Esophagus muscularis mucosa (tissue), 4 donors: ENCODE data around the gene UBE2E2. TPM values are rescaled to one million over a fixed set of nuclear protein-coding genes. Genes with fewer than 3 reads are reported as not detected.
"Not testable (repeated sequence)": the region's sequence is repeated elsewhere in the genome, so short reads cannot be mapped to it uniquely, and the experiment has no call there.

Experiments used
- DNase-seq: peaks from one replicate; pipeline ENCODE4 v3.0.0-alpha.2; 2017; ENCODE audit errors: extremely low spot score
- H3K27ac ChIP-seq, 4 donors: fragments of 200-600 bp; sonication (generic); replicated peaks in 1 of 4; 1 replicate in 3 of 4; 2 replicates in 1 of 4; pipeline ENCODE4 v1.5.1; 2016 to 2019; ENCODE audit warnings: mild to moderate bottlenecking in 1 of 4
- H3K27me3 ChIP-seq, 4 donors: fragments of 200-600 bp; sonication (generic); one replicate each; pipeline versions ENCODE4 v1.5.1 to v1.6.0; 2016 to 2019
- H3K36me3 ChIP-seq, 4 donors: fragments of 200-600 bp; sonication (generic); one replicate each; pipeline ENCODE4 v1.5.1; 2016 to 2019
- H3K4me1 ChIP-seq, 4 donors: fragments of 200-600 bp; sonication (generic); one replicate each; pipeline ENCODE4 v1.5.1; 2016 to 2019
- H3K4me3 ChIP-seq, 4 donors: fragments of 200-600 bp; sonication (generic); 1 replicate in 2 of 4; 2 replicates in 2 of 4; pipeline ENCODE4 v1.5.1; 2016 to 2019; ENCODE audit warnings: mild to moderate bottlenecking in 4 of 4, moderate library complexity in 1 of 4
- H3K9me3 ChIP-seq, 4 donors: fragments of 200-600 bp; sonication (generic); 1 replicate in 3 of 4; 2 replicates in 1 of 4; pipeline ENCODE4 v1.5.1; 2016 to 2019
- EP300 ChIP-seq: sonication (generic); formaldehyde crosslinking; IDR thresholded peaks from one replicate; pipeline ENCODE4 v1.6.1; 2017; ENCODE audit warnings: antibody characterized with exemption
- POLR2A ChIP-seq: fragments of 450-650 bp; IDR thresholded peaks from one replicate; pipeline ENCODE4 v1.6.1; 2017; ENCODE audit warnings: antibody characterized with exemption, moderate library complexity, mild to moderate bottlenecking, low read depth
- POLR2AphosphoS5 ChIP-seq, 2 donors: sonication (generic); formaldehyde crosslinking; IDR thresholded peaks; one replicate each; pipeline ENCODE4 v1.6.1; 2017; ENCODE audit warnings: antibody characterized with exemption in 2 of 2
- WGBS: methylation state at CpG from one replicate; pipeline ENCODE4 v1.1.5; 2018; 5-methylcytosine and 5-hydroxymethylcytosine counted together
- intact Hi-C: fragments of 100-400 bp; cut with DNase I; formaldehyde crosslinking; loops from one replicate; pipeline ENCODE4 v1.15.1; 2023
- total RNA-seq, 4 donors: library from RNA; depleted of rRNA; stranded (reverse); fragments of >200 nt; gene quantifications; one replicate each; pipeline versions ENCODE4 v1.1.0 to v1.2.1, GENCODE V29; 2016
- TF ChIP-seq, protein P1 (sequence below), 3 experiments: fragments of 200-600 bp in 2 of 3; fragments of 450-650 bp in 1 of 3; sonication (generic) in 2 of 3; IDR thresholded peaks; one replicate each; pipeline ENCODE4 v1.5.1; 2017 to 2019; ENCODE audit warnings: antibody characterized with exemption in 3 of 3, mild to moderate bottlenecking in 2 of 3, moderate library complexity in 1 of 3

The UBE2E2 gene
- total RNA-seq, 4 donors from 2014 or later = 53.5 to 143 (median 90.3) TPM

DNA sequence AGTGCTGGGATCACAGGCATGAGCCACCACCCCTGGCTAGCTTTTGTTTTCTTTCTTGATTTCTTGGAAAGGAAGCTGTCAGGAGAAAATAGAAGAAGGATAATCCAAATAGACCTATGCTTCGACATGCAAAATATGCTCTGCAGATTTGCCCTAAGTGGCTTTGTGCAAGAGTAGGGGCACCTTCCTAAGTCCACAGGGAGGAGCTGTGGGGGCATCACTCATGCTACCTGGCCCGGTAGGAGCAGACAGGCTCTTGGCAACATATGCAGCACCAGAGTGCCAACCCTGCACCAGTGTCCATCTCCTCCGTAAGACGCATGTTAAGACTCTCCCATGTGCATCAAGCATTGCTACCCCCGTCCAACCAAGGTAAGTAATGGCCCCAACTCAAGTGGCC is 411.9 kb downstream of the UBE2E2 start:
- WGBS = 100% methylated on average over 4 of the region's 5 CpGs
- Histone ChIP-seq H3K9me3 (no peaks in the 10 kb centered on the region), H3K27me3 (no peaks in the 10 kb centered on the region), H3K36me3 (no peaks in the 10 kb centered on the region), H3K4me1 (peaks cover 4 to 14% (median 13%) of the 10 kb centered on the region in 4 donors), H3K27ac (no peak overlapping the region), H3K4me3 (no peak overlapping the region)
- TF ChIP-seq POLR2AphosphoS5 (IDR thresholded peaks at IDR 0.05) (no peak), EP300 (no peak), POLR2A (no peak)
- TF ChIP-seq, protein P1, sequence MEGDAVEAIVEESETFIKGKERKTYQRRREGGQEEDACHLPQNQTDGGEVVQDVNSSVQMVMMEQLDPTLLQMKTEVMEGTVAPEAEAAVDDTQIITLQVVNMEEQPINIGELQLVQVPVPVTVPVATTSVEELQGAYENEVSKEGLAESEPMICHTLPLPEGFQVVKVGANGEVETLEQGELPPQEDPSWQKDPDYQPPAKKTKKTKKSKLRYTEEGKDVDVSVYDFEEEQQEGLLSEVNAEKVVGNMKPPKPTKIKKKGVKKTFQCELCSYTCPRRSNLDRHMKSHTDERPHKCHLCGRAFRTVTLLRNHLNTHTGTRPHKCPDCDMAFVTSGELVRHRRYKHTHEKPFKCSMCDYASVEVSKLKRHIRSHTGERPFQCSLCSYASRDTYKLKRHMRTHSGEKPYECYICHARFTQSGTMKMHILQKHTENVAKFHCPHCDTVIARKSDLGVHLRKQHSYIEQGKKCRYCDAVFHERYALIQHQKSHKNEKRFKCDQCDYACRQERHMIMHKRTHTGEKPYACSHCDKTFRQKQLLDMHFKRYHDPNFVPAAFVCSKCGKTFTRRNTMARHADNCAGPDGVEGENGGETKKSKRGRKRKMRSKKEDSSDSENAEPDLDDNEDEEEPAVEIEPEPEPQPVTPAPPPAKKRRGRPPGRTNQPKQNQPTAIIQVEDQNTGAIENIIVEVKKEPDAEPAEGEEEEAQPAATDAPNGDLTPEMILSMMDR (IDR thresholded peaks at IDR 0.05) = no peak
- no peak for DNase-seq
- intact Hi-C loops = no loop called here

DNA sequence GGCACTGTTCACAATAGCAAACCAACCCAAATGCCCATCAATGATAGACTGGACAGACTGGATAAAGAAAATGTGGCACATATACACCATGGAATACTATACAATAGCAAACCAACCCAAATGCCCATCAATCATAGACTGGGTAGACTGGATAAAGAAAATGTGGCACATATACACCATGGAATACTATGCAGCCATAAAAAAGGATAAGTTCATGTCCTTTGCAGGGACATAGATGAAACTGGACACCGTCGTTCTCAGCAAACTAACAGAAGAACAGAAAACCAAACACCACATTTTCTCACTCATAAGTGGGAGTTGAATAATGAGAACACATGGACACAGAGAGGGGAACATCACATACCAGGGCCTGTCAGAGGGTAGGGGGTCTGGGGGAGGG is 415.3 kb downstream of the UBE2E2 start:
- H3K27me3 ChIP-seq, DNase-seq, intact Hi-C loops, H3K36me3 ChIP-seq, H3K9me3 ChIP-seq, H3K4me1 ChIP-seq, H3K4me3 ChIP-seq, H3K27ac ChIP-seq: not testable (repeated sequence)
- WGBS = 88% methylated on average over 2 of the region's 2 CpGs

DNA sequence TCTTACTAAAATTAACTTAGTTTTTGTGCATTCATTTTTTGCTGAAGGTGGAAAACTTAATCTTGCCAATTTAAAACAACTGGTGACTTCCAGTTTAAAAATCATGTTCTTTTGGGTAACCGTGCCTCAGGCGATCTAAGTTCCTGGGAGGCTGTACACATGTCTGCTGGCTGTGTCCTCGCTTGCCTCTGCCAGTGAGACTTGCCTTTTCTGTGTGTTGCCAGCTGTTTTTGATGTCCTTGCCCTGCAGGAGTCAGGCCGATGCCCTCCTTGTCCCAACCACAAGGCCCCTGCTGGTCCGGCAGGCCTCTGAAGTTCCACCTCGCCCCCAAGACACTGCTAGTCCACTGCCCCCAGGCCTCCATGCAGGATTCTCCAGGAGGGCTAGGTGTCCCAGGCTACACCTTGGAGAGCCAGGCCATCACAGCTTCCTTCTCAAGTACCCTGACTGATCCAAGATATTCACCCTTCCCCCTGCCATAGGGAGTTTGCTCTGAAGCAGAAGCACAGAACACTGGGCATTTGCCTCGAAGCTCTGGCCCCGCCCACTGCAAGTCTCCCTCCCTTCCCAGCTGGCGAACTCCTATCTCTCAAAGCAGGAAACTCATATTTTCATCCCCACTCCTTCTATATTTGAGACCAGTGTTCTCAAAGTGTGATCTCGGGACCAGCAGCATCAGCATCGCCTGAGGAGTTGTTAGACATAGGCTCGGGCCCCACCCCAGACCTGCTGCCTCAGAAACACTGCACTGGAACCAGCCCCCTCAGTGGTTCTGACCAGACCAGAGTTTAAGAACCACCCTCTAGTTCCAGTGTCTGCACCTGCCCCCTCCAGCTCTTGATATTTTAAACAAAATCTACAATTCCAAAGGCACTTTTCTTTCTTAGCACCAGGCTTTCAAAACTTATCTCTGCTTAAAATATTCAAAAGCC is 416.8 kb downstream of the UBE2E2 start:
- H3K27ac ChIP-seq = no peak overlapping the region
- no peak for DNase-seq
- no peaks in the 10 kb centered on the region for H3K36me3 ChIP-seq
- TF ChIP-seq, protein P1 (IDR thresholded peaks at IDR 0.05) = no peak
- H3K27me3 ChIP-seq = no peaks in the 10 kb centered on the region
- no peaks in the 10 kb centered on the region for H3K4me1 ChIP-seq
- WGBS = 92% methylated on average over 12 of the region's 12 CpGs
- intact Hi-C loops = no loop called here
- H3K9me3 ChIP-seq = peaks cover 0 to 16% (median 0%) of the 10 kb centered on the region in 4 donors
- H3K4me3 ChIP-seq = no peak overlapping the region

DNA sequence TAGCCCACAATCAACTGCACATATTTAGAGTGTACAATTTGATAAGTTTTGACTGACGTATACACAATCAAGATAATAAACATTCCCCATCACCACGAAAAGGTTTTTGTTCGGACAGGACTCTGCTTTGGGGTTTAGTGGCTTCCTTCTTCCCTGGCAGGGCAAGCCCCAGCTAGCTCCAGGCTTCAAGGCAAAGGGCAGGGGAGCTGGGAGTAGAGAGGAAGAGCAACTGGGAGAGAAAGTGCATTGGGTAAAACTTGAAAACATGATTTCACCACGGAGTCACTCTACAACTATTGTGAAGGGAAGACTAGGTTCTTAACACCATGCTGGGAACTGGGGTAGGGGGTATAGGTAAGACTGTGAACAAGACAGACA is 417.5 kb downstream of the UBE2E2 start:
- Histone ChIP-seq H3K36me3 (no peaks in the 10 kb centered on the region), H3K27ac (no peak overlapping the region), H3K9me3 (peaks cover 0 to 19% (median 1%) of the 10 kb centered on the region in 4 donors), H3K4me3 (no peak overlapping the region), H3K27me3 (no peaks in the 10 kb centered on the region), H3K4me1 (no peaks in the 10 kb centered on the region)
- no peak for DNase-seq
- TF ChIP-seq EP300 (no peak), POLR2A (no peak), POLR2AphosphoS5 (IDR thresholded peaks at IDR 0.05) (no peak)
- TF ChIP-seq, protein P1 (IDR thresholded peaks at IDR 0.05) = no peak
- intact Hi-C loops = no loop called here
- 56% methylated on average over 4 of the region's 4 CpGs for WGBS

DNA sequence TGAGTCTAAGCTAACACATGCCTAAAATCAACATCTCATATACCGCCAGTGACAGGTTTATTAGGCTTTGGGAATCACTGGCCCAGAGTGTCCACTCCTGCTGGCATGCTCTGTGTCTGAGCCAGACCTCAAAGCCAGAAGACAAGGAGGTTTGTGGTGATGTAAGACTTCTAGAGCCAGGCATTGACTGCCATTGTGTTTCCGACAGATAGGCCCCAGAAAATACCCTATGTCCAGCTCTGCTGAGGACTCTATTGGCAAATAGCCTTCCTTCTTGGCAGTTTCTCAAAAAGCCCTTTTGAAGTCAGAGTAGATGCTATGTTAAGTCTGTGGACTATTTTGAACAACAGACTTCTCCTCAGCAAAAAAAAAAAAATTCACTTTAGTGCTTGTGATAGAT is 420.7 kb downstream of the UBE2E2 start:
- DNase-seq = no peak
- no peaks in the 10 kb centered on the region for H3K36me3 ChIP-seq
- no peaks in the 10 kb centered on the region for H3K4me1 ChIP-seq
- no peaks in the 10 kb centered on the region for H3K27me3 ChIP-seq
- TF ChIP-seq EP300 (no peak), POLR2A (no peak), POLR2AphosphoS5 (IDR thresholded peaks at IDR 0.05) (no peak)
- TF ChIP-seq, protein P1 (IDR thresholded peaks at IDR 0.05) = no peak
- 83% methylated on average over 2 of the region's 2 CpGs for WGBS
- H3K4me3 ChIP-seq = no peak overlapping the region
- H3K9me3 ChIP-seq = peaks cover 0 to 19% (median 2%) of the 10 kb centered on the region in 4 donors
- intact Hi-C loops = no loop called here
- no peak overlapping the region for H3K27ac ChIP-seq
